SW480 (cell line): ENCODE results near the gene NKAIN2.

ENCODE experiments used
- DNase-seq: peaks from one replicate; pipeline ENCODE4 v3.0.0-alpha.2; 2016; ENCODE audit warnings: low spot score

Gene NKAIN2

DNA sequence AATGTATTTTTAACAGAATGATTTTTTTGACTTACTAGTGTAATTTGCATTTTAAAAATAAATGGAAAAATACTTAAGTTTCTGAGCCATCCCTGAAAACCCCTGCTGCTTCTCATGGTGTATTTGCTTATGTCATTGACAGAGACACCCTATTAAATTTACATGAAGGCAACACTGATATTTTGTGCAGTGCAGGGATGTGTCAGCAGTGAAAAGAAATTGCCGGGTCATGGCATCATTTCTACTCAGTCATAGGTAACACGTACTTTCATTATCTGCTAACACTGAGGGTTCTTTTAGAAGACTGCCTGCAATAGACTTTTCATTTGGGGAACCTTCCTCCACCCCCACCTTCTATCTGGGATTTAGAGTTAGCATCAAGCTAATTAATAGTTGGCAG is 1021.9 kb downstream of the NKAIN2 start:
- no peak for DNase-seq

DNA sequence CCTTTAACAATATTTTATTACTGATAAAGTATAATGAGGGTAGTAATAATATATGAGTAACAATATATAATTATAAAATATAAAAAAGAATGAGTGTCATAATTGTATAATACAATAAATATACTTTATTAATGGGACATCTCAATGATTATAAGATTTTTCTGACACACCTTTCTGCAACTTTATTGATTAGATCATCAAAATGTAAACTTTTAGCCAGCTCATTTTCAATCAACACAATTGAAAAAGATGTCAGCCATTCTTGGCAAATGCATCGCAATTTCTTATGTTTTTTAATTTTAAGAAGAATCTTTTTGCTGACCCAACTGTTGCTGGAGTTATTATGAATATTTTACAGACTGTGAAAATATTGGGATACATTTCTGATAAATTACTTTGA is 1026.2 kb downstream of the NKAIN2 start:
- DNase-seq, result no peak

GRCh38 chr6:124830506-124830905 is 1026.8 kb downstream of the NKAIN2 start:
- no peak for DNase-seq

- DNase-seq, result peak; percentile 7
Measured at GRCh38 chr6:124854338-124854922, 1050.8 kb downstream of the NKAIN2 start.

DNA sequence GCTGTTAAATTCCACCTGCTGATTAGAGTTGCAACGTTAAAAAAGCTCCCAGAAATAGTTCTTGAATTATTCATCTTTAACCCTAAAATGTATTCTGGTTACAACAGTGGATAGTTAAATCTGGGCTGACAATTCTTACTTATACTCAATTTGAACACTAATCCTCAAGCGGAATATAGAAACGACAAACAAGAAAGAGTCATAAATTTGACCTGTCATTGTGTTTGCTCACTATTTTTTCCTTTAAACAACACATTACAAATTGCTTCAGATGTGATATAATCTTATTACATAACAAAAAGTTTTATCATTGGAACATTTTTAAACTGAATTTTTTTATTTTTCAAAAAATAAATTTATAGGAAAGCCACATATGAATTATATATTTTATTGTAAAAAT is 1054.1 kb downstream of the NKAIN2 start:
- DNase-seq, result no peak

DNA sequence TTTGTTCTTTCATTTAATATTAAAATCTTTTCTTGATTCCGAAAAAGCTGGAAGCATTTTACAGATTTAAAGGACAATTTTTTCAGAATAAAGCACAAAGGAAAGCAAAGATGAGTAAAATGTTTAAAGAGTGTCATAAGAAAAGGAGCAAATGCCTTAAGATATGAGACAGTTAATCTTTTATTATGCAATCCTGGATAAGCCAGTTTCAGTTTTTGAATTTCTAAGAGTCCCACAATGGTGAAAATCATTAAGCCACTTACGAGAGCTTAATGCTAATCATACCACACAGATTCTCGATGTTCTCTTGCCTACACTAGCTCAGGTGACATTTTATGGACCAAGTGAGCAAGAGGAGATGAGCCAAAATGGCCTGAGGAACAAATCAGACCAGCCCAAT is 1054.9 kb downstream of the NKAIN2 start:
- no peak for DNase-seq

DNA sequence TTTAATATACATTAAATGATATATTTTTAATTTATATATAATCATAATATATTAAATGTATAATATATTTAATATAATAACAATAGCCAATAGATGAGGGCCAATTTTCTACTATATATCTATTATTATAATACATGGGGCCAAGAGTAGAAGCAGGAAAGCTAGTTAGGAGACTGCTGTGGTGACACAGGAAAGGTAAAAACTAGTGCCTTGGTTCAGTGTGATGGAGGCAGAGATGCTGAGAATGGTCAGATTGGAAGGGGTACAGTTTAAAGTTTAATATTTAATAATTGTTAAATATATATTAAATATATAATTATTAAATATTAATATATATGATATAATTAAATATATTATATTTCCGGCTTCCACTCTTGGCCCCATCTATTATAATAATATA is 1055.7 kb downstream of the NKAIN2 start:
- no peak for DNase-seq

DNA sequence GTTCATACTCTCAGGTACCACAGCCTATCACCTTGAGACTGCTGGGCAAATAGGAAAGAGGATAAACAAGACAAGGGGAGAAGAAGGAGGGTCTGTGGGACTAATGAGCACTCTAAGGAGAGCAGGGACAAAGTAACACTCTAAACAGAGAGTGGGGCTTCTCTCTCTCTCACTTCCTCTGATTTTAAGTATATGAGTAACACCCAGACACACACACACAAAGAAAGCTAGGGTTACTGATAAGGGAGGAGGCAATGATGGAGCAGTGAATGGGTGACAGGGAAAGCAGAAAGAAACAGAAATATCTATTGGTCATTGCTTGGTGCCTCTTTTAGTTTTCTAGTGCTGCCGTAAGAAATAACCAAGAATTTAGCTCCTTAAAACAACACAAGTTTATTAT is 1062.4 kb downstream of the NKAIN2 start:
- DNase-seq, result no peak

DNA sequence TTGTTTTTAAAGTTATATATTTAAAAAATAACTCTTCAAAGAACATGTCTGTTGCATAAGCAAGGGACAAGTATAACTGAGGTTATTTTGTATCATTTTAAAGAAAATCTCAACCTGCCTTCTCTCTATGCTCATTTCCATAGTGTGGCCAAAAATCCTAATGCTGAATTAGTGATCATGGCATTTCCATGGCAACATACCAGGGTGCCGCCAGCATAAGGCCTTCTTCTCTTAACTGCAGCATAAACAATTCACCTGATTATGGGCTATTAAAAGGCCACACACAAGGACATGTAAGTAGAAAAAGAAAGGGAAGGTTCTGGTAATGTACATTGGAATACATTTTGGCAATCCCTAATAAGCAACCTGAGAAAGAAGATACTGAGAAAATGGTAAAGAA is 1063.5 kb downstream of the NKAIN2 start:
- DNase-seq, result no peak

GRCh38 chr6:124868481-124868880 is 1064.8 kb downstream of the NKAIN2 start:
- no peak for DNase-seq

DNA sequence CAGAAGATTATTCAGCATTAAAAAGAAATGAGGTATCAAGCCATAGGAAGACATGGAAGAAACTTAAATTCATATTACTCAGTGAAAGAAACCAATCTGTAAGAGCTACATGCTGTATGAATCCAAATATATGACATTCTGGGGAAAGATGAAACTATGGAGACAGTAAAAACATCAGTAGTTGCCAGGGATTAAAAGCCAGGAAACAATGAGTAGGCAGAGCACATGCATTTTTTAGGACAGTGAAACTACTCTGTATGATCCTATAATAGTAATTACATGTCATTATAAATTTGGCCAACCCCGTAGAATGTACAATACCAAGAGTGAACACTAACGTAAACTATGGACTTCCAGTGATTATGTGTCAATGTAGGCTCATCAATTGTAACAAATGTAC is 1065.8 kb downstream of the NKAIN2 start:
- DNase-seq, result no peak

- DNase-seq, result peak; percentile 31
Measured at GRCh38 chr6:124870611-124871459, 1067.2 kb downstream of the NKAIN2 start.

- DNase-seq, result no peak
Measured at GRCh38 chr6:124872361-124873065, 1068.8 kb downstream of the NKAIN2 start.

DNA sequence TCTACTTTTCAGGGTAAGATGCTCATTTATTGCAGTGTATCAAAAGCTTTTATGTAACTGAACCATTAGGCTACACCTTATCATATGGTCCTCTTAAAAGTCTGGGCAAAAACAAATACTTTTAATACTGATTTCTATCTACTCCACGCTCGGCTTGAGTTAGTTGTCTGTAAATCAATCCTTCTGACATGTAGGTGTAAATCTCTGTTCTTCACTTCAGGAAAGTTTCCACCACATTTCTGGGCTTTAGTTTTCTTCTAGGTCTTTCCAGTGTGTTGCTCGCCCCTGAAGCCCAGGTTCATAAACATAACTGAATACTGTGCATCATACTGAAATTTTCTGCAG is 1069.4 kb downstream of the NKAIN2 start:
- DNase-seq, result no peak
